Thyroid gland (tissue), 4 donors: ENCODE measurements around the gene PPP1R3G.

Experiments
- POLR2A ChIP-seq, 2 donors: fragments of 450-650 bp; IDR thresholded peaks; one replicate each; pipeline ENCODE4 v1.6.1; 2017; ENCODE audit warnings: antibody characterized with exemption in 2 of 2, mild to moderate bottlenecking in 2 of 2, moderate library complexity in 1 of 2
- TF ChIP-seq, protein P1 (sequence below), 6 experiments: fragments of 200-600 bp in 3 of 6; fragments of 450-650 bp in 3 of 6; sonication (generic) in 3 of 6; IDR thresholded peaks; one replicate each; pipeline ENCODE4 v1.5.1; 2016 to 2019; ENCODE audit warnings: antibody characterized with exemption in 6 of 6, mild to moderate bottlenecking in 2 of 6, inconsistent platforms in 1 of 6, moderate library complexity in 1 of 6

GRCh38 chr6:5076931-5077330, 8.2 kb upstream of the PPP1R3G start:
- TF ChIP-seq, protein P1, sequence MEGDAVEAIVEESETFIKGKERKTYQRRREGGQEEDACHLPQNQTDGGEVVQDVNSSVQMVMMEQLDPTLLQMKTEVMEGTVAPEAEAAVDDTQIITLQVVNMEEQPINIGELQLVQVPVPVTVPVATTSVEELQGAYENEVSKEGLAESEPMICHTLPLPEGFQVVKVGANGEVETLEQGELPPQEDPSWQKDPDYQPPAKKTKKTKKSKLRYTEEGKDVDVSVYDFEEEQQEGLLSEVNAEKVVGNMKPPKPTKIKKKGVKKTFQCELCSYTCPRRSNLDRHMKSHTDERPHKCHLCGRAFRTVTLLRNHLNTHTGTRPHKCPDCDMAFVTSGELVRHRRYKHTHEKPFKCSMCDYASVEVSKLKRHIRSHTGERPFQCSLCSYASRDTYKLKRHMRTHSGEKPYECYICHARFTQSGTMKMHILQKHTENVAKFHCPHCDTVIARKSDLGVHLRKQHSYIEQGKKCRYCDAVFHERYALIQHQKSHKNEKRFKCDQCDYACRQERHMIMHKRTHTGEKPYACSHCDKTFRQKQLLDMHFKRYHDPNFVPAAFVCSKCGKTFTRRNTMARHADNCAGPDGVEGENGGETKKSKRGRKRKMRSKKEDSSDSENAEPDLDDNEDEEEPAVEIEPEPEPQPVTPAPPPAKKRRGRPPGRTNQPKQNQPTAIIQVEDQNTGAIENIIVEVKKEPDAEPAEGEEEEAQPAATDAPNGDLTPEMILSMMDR (IDR thresholded peaks at IDR 0.05): no peak
- TF ChIP-seq POLR2A (IDR thresholded peaks at IDR 0.05): no peak
